LNCaP clone FGC (cell line): ENCODE measurements around the gene SLC25A3.

Experiments
- DNase-seq: peaks from one replicate; pipeline ENCODE4 v3.0.0-alpha.2; 2011; ENCODE audit warnings: low read depth
- H3K4me3 ChIP-seq: 2 replicates; pipeline ENCODE4 v1.5.1; 2011; ENCODE audit warnings: mild to moderate bottlenecking, low read depth, low read length, control low read depth
- TF ChIP-seq, protein P1 (sequence below): IDR thresholded peaks from 2 replicates; pipeline ENCODE4 v1.5.1; 2012; ENCODE audit warnings: mild to moderate bottlenecking; ENCODE audit not compliant: control insufficient read depth, insufficient read depth; ENCODE audit errors: extremely low read depth

The SLC25A3 gene

DNA sequence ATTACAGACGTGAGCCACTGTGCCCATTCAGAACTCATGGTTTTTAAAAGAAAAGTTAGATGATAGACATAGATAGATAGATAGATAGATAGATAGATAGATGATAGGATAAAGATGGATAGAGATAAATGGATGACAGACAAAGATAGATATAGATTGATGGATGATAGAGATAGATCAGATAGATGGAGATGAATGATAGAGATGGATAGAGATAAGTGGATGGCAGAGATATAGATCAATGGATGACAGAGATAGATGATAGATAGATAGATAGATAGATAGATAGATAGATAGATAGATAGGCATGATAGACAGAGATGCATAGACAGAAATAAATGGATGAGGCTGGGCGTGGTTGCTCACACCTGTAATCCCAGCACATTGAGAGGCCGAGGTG lies 13.7 kb upstream of the SLC25A3 start:
- TF ChIP-seq, protein P1, sequence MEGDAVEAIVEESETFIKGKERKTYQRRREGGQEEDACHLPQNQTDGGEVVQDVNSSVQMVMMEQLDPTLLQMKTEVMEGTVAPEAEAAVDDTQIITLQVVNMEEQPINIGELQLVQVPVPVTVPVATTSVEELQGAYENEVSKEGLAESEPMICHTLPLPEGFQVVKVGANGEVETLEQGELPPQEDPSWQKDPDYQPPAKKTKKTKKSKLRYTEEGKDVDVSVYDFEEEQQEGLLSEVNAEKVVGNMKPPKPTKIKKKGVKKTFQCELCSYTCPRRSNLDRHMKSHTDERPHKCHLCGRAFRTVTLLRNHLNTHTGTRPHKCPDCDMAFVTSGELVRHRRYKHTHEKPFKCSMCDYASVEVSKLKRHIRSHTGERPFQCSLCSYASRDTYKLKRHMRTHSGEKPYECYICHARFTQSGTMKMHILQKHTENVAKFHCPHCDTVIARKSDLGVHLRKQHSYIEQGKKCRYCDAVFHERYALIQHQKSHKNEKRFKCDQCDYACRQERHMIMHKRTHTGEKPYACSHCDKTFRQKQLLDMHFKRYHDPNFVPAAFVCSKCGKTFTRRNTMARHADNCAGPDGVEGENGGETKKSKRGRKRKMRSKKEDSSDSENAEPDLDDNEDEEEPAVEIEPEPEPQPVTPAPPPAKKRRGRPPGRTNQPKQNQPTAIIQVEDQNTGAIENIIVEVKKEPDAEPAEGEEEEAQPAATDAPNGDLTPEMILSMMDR = no peak
- no peak for DNase-seq
- no peak overlapping the region for H3K4me3 ChIP-seq

DNA sequence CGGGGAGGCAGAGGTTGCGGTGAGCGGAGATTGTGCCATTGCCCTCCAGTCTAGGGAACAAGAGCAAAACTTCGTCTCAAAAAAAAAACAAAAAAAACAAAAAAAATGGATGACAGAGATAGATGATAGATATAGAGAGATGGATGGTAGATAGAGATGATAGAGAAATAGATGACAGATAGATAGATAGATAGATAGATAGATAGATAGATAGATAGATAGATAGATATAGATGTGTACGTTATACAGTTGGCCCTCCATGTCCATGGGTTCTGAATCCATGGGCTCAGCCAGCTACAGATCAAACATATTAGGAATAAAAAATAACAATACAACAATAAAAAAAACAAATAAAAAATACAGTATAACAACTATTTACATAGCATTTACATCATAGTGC lies 12.8 kb upstream of the SLC25A3 start:
- TF ChIP-seq, protein P1 = no peak
- H3K4me3 ChIP-seq = no peak overlapping the region
- no peak for DNase-seq

DNA sequence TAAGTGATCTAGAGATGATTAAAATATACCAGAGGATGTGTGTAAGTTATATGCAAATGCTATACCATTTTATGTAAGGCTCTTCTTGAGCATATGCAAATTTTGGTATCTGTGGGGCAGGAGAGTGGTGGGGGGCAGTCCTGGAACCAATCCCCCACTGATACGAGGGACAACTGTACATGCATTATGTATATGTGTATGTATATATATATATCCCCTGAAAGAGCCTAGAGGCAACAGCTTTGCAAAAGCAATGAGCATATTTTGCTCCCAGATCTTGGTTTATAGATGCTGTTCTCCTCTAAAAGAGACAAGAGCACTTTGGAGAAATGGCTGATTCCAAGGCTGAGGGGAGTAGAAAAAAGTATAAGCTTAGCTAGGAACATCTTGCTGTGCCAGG lies 12.4 kb upstream of the SLC25A3 start:
- H3K4me3 ChIP-seq = no peak overlapping the region
- TF ChIP-seq, protein P1 = no peak

DNA sequence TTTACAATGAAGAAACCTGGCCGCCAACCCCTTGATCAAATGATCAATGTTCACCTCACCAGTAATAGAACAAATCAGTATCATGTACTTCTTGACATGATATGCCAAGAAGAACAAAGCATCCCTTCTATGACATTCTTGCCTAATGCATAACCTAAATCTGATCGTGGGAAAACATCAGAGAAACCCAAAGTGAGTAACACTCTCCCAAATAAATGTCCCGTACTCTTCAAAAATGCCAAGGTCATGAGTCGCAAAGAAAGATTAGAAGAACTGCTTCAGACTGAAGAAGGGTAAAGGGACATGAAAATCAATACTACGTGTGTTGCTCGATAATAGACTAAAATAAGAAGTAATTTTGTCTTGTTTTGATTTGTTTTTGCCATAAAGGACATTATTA lies 11.4 kb upstream of the SLC25A3 start:
- no peak overlapping the region for H3K4me3 ChIP-seq
- TF ChIP-seq, protein P1 = no peak
- DNase-seq = no peak

More for the DNA sequence above, 12.4 kb upstream of the SLC25A3 start:
- no peak for DNase-seq

DNA sequence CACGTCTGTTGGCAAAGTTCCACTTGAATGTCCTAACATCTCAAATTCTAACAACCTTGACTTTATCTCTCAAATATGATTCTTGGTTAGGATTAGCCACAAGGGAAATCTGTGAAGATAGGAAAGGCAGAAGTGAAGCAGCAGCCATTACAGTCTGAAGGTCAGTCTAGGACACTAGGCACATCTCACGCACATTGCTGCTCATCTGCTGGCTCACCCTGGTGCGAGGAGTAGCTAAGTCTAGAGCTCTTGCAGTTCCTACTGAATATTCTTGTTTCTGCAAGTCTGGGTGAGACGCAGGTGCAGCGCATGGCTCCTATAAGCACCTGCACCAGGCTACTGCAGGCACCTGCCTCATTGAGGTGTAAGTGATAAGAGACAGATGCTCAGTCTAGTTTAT lies 6.4 kb upstream of the SLC25A3 start:
- TF ChIP-seq, protein P1 = no peak
- DNase-seq = no peak

DNA sequence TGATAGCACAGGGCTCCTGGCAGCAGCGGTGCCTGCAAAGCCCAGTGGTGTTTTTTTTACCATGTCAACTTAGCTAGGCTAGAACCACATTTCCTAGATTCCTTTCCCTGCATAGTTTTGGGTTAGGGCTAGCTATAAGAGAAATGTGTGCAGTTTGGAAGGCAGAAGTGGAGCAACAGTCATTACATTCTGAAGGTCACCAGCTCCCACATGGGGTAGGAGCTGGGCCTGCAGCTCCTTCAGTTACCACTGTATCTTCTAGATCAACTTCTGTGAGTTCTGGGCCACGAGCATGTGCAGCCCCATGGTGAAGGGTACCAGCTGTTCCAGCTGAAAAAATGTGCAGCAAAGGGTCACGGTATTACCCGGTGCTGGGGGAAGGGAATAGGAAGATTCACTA lies 2.3 kb upstream of the SLC25A3 start:
- H3K4me3 ChIP-seq = no peak overlapping the region
- DNase-seq = no peak
- TF ChIP-seq, protein P1 = no peak

More for the DNA sequence above, 6.4 kb upstream of the SLC25A3 start:
- no peak overlapping the region for H3K4me3 ChIP-seq

DNA sequence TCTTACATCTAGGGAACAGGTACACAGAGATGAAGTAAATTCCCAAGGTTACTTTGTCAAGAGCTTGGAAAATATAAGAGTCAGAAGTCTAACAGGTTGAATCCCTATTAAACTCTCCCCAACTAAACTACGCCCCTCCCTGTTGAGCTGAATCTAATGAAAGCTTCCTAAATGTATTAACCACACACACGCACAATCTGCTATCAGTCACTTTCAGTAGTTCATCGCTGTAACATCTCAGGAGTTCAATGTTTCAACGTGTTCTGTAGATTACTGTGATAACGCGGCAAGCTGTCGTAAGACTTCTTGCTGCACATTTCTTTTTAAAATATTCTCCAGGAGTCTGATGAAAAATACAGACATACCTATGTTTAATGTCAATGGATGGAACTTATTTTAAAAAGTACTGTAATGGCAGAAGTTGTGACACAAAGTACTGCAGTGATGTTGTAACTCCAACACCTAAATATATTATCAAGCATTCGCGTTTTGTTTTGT lies 612 bp upstream of the SLC25A3 start:
- no peak for DNase-seq
- H3K4me3 ChIP-seq = peak overlapping the region; percentile 97

More for the DNA sequence above, 612 bp upstream of the SLC25A3 start:
- TF ChIP-seq, protein P1 = no peak
